GM12873 (cell line): ENCODE results near the gene PPM1J.
A peak's percentile ranks its signal among the peaks of the same experiment; 100 is the strongest.

Experiments used
- TF ChIP-seq, protein P1 (sequence below): IDR thresholded peaks from 2 replicates; pipeline ENCODE4 v1.5.1; 2012; ENCODE audit warnings: low read depth, mild to moderate bottlenecking, moderate library complexity, low read length, control low read depth; ENCODE audit not compliant: insufficient read depth; ENCODE audit errors: missing control alignments

Gene PPM1J

DNA sequence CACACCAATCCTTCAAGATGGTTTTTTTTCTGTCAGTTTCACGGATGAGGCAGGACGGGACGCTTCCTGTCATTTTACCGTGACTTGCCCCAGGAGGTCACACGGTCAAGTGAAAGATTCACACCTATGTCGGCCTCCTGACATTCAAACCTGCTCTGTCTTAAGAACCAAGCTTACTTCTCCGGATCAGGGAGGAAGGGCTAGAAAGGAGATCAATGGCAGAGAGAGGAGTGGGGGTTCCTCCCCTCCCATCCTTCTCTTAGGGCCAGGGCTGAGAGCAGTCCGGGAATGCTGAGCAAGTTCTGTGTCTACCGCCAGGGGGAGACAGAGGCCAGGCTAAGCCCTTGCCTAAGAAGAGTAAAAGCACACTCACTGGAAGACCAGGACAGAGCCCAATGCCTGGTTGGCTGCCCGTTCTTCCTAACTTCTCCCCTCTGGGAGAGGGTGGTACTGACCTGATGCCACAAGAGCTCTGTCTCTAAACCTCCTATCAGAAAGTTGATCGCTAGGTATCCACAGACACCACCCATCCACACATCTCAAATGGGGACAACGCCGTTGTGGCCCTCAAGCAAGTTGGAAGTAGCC is 1.1 kb upstream of the PPM1J start:
- TF ChIP-seq, protein P1, sequence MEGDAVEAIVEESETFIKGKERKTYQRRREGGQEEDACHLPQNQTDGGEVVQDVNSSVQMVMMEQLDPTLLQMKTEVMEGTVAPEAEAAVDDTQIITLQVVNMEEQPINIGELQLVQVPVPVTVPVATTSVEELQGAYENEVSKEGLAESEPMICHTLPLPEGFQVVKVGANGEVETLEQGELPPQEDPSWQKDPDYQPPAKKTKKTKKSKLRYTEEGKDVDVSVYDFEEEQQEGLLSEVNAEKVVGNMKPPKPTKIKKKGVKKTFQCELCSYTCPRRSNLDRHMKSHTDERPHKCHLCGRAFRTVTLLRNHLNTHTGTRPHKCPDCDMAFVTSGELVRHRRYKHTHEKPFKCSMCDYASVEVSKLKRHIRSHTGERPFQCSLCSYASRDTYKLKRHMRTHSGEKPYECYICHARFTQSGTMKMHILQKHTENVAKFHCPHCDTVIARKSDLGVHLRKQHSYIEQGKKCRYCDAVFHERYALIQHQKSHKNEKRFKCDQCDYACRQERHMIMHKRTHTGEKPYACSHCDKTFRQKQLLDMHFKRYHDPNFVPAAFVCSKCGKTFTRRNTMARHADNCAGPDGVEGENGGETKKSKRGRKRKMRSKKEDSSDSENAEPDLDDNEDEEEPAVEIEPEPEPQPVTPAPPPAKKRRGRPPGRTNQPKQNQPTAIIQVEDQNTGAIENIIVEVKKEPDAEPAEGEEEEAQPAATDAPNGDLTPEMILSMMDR = peak; percentile 99

DNA sequence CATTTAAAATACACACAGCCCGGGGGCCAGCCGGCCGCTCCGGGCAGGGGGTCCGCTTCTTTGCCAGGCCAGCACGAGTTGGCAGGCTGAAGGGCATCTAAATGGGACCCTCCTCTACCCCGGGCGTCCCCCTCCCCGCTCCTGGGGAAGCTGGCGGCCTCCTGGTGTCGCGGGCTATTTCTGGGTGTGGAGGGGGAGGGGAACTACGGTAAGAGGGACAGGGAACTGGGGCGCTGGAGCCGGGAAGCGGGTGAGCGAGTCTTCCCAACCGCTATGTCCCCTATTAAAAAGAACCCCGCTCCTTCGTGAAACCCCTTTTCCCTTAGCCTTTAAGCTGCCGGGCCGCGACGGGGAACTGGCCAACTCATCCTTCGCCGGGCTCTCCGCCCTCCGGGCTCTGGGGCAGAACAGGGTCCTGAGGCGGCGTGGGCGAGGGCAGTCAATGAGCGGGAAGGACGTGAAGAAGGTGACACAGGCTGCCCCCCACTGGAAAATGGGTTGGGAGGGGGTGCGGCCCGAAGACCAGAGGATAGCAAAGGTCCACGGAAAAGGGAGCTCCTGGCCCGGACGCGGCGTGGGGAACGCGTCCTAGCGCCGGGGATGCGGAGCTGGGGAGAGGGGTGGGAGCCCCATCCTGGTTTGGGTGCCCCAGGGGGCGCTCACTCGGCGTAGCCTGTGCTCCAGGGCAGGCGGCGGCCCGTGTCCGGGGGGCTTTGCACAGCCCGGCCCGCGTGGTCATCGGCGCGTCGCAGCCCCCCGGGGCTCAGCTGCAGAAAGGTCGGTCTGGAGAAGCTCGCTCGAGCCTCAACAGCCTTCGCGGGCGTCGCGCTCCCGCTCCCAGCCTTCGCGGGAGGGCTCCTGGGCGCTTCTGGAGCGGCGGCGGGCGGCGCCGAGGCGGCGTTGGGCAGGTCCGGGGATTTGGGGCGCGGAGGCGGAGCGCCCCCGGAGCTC is 544 bp downstream of the PPM1J start:
- TF ChIP-seq, protein P1 = peak; percentile 3

- TF ChIP-seq, protein P1 = no peak
Measured at GRCh38 chr1:112713466-112714312, 1.4 kb downstream of the PPM1J start.

GRCh38 chr1:112712701-112713128 is 2.4 kb downstream of the PPM1J start:
- TF ChIP-seq, protein P1 = no peak

DNA sequence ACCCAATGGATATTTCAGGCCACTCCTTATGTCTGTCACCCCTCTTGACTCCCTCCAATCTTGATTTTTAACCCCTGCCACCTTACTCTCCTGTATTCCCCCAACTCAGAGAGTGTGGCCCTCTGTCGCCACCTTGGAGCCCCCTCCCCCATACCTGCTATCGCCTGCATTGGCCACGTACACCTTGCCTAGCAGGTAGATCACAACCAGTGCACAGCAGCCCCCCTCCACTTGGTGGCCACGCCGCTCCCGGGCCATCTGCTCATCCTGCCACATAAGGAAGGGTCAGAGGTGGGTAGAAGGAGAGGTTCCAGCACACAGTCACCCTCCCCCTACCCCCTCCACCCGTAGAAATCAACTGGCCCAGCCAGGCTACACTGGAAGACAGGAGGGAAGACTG is 2.9 kb downstream of the PPM1J start:
- TF ChIP-seq, protein P1 = no peak

DNA sequence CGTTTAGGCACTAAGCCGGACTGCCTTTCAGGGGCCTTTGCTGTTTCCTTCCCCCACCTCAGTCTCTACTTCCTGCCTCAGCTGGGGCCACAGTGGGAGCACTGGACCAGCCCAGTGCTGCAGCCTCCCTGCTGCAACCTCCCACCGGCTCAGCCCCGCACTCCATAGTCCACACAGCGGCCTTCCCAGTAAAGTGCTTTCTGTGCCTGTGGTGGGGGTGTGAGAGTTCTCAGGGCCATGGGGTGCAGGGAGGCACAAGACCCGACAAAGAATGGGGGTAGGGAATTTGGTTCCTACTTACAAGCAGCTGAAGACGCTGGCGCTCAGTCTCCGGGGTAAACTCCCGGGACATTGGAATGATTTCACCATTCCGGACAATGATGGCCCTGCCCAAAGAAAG is 3.5 kb downstream of the PPM1J start:
- TF ChIP-seq, protein P1 = no peak
